ENCODE data around the gene CCDC78. TPM values are rescaled to one million over a fixed set of nuclear protein-coding genes. Genes with fewer than 3 reads are reported as not detected.

The CCDC78 gene
- total and polyA plus RNA-seq, 3 donors from 2014 or later, result 3.2 to 6.1 (median 5.7) TPM

- WGBS, 2 donors, result 57% methylated on average over 13 to 20 of the region's 20 CpGs
- no peak for DNase-seq
- H3K4me1 ChIP-seq, result no peaks in the 10 kb centered on the region
- no peaks in the 10 kb centered on the region for H3K9me3 ChIP-seq
- H3K27ac ChIP-seq, result no peak overlapping the region
- H3K27me3 ChIP-seq, result no peaks in the 10 kb centered on the region
- TF ChIP-seq POLR2A (IDR thresholded peaks at IDR 0.05), result no peak
- TF ChIP-seq CTCF (IDR thresholded peaks at IDR 0.05), result no peak
- no peaks in the 10 kb centered on the region for H3K36me3 ChIP-seq (ENCODE audit: low read depth, missing control alignments)
- intact Hi-C loops (cut with DNase I; ENCODE audit: low total_unique reads), result no loop called here
- H3K4me3 ChIP-seq, result no peak overlapping the region
Measured at GRCh38 chr16:764184-764750, 38.0 kb upstream of the CCDC78 start.

- DNase-seq, result no peak
- Histone ChIP-seq H3K9me3 (no peaks in the 10 kb centered on the region), H3K27me3 (no peaks in the 10 kb centered on the region), H3K4me3 (no peak overlapping the region), H3K27ac (no peak overlapping the region), H3K36me3 (ENCODE audit: low read depth, missing control alignments) (no peaks in the 10 kb centered on the region), H3K4me1 (no peaks in the 10 kb centered on the region)
- intact Hi-C loops (cut with DNase I; ENCODE audit: low total_unique reads), result no loop called here
- TF ChIP-seq CTCF (IDR thresholded peaks at IDR 0.05) (no peak), POLR2A (IDR thresholded peaks at IDR 0.05) (no peak)
- WGBS, 2 donors, result 69 to 77% methylated on average over 7 to 16 of the region's 21 CpGs
Measured at GRCh38 chr16:763369-764183, 37.3 kb upstream of the CCDC78 start.

- 83 to 100% methylated on average over 1 to 17 of the region's 17 CpGs for WGBS, 2 donors
- Histone ChIP-seq H3K36me3 (ENCODE audit: low read depth, missing control alignments) (no peaks in the 10 kb centered on the region), H3K4me1 (no peaks in the 10 kb centered on the region), H3K27ac (no peak overlapping the region), H3K4me3 (no peak overlapping the region), H3K9me3 (no peaks in the 10 kb centered on the region), H3K27me3 (no peaks in the 10 kb centered on the region)
- intact Hi-C loops (cut with DNase I; ENCODE audit: low total_unique reads), result no loop called here
- DNase-seq, result no peak
- TF ChIP-seq POLR2A (IDR thresholded peaks at IDR 0.05), result no peak
- TF ChIP-seq CTCF (IDR thresholded peaks at IDR 0.05), result no peak
Measured at GRCh38 chr16:762595-763268, 36.5 kb upstream of the CCDC78 start.

- TF ChIP-seq CTCF (IDR thresholded peaks at IDR 0.05), result no peak
- TF ChIP-seq POLR2A (IDR thresholded peaks at IDR 0.05), result no peak
- no peak for DNase-seq
- WGBS, 2 donors, result 79 to 86% methylated on average over 6 to 22 of the region's 22 CpGs
- intact Hi-C loops (cut with DNase I; ENCODE audit: low total_unique reads), result no loop called here
- no peaks in the 10 kb centered on the region for H3K4me1 ChIP-seq
- no peak overlapping the region for H3K27ac ChIP-seq
- no peak overlapping the region for H3K4me3 ChIP-seq
- no peaks in the 10 kb centered on the region for H3K27me3 ChIP-seq
- H3K36me3 ChIP-seq (ENCODE audit: low read depth, missing control alignments), result no peaks in the 10 kb centered on the region
- H3K9me3 ChIP-seq, result no peaks in the 10 kb centered on the region
Measured at GRCh38 chr16:761625-762513, 35.6 kb upstream of the CCDC78 start.
